Dermis blood vessel endothelial cell (primary cell): ENCODE measurements around the gene BLOC1S1. TPM values are rescaled to one million over a fixed set of nuclear protein-coding genes. Genes with fewer than 3 reads are reported as not detected.
A peak's percentile ranks its signal among the peaks of the same experiment; 100 is the strongest.

ENCODE experiments used
- DNase-seq: peaks from one replicate; pipeline ENCODE4 v3.0.0; 2010
- total RNA-seq: library from RNA; depleted of rRNA; stranded (reverse); fragments of >200 nt; gene quantifications from 2 replicates; pipeline ENCODE4 v1.2.3, GENCODE V29; 2014

BLOC1S1 gene
- total RNA-seq, 1 donor from 2014 or later = 55.8 TPM

DNA sequence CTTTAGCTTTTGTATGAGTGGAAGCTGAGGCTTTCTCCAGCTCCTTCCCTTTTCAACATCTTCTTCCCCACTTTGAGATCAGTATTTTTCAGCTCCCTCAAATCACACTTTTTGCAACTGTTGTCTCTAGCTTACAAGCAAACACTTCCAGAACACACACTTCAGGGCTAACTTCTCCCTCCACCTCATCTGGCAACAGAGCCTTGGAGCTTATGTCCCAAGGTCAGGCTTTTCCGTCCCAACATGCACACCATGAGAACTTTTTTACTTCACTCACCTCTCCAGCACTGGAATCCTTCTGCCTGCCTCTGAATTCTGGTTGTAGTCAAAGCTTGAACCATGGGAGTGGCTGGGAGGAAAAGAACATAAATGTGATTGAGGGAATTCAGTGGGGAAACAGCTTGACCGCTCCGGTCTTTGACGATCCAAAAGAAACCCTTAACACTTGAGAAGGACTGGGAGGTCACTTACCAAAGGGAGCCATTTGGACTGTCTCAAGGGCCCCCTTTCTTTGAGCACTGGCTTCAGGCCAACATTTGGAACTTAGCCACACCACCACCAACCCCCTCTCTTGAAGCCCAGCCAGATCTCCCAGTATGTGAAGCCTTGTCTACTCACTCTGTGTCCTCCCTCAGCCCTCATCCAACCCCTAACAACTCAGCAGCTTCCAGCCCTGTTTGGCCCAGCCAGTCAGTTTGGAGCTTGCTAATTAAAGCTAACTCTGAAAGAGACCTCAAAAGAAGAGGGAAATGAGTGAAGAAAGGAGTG lies 3.9 kb upstream of the BLOC1S1 start:
- DNase-seq = no peak

- no peak for DNase-seq
These were observed 3.0 kb upstream of the BLOC1S1 start for GRCh38 chr12:55712700-55713415.

DNA sequence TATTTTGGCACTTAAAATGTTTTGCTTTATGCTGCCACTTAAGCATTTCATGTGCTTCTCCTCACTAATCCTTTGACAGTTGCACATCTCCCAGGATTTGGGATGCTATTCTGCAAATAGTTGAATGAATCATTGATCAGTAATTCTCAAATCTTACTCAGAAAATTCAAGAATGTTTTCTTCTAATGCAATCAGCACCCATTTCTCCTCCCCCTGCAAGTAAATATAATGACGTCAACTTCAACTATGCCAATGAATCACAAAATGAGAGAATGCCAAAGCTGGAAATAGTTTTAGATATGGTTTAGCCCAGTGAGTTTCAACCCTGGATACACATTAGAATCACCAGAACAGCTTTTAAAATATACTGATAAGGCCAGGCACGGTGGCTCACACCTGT lies 2.1 kb upstream of the BLOC1S1 start:
- DNase-seq = no peak

DNA sequence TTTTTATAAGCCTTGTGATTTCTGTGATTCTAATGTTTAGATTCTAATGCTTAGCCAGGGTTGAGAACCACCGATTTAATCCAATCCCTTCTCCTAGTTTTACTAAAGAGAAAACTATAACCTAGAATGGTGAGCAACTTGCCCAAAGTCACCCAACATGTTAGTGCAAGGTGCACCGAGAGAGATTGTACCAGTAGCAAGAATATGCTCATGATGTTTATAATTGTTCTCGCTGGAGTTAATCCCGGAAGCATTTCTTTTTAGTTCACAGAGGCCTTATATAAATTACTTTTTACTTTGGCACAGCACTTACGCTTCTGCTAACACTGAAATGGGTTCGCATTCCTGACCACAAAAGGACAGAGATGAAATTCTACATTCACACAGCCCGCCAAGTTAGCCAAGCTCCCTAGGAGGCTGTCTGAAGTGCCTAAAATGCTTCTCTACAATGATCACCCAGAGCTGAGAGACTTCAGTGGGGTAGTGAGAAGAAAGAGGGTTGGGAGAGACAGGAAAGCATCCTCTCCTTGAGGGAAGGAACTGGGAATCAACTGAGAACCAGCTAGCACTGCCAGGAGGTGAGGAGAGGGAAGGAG lies 579 bp upstream of the BLOC1S1 start:
- DNase-seq = no peak

DNA sequence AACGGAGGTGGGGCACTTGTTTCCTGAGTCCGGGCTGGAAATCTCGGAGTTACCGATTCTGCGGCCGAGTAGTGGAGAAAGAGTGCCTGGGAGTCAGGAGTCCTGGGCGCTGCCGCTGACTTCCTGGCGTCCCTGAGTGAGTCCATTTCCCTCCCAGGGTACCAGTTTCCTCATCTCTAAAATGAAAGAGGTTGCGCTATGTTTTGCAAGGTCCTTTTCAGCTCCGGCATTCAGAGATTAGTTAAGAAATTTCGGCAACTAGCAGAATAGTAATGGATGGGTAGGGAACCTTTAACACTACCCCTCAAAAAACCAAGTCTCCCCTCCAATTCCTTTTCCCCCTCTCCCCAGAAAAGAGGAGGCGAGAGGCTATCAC lies 724 bp downstream of the BLOC1S1 start:
- no peak for DNase-seq

DNA sequence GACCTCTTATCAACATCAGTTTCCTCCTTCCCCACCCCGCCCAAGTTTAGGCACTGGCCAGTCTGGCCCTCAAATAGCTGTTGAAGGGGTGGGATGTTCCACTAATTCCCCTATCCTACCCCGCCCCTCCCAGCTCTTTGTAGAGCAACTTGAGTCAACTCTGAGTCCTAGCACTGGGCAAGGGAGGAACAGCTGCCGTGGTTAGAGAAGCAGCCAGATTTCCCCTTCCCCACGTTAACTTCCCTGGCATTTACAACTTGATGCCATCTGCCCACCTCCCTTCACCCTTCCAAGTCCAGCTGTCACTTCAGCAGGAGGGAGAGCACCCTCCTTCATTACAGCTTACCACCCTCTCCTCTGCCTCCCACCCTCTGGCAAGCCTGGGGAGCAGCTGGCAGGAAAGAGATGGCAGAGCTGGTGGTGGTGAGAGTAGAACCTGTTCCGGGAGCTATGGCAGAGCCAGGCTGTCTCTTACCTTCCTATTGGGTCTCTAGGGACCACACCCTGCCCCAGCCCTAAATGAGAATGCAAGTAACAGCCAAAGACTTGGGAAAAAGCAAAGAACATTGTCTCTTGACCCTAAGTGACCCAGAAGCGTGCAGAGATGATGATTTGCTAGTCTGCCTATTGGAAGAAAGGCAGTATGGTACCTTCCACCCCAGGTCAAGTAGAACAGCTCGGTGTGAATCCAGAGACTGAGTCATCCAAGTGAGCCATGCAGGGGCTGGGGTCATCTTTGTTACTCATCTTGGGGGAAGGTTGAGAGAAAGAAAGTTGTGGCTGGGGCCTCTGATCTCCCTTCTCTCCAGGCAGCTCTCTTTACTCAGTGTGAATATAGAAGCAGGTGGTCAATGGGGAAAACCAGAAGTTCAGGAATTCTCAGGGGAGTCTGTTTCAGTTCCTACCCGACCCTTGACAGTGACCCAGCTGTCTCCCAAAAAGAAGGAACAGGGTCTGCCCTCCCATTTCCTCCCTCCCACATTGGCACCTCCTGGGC lies 1.5 kb downstream of the BLOC1S1 start:
- DNase-seq = peak; percentile 43

DNA sequence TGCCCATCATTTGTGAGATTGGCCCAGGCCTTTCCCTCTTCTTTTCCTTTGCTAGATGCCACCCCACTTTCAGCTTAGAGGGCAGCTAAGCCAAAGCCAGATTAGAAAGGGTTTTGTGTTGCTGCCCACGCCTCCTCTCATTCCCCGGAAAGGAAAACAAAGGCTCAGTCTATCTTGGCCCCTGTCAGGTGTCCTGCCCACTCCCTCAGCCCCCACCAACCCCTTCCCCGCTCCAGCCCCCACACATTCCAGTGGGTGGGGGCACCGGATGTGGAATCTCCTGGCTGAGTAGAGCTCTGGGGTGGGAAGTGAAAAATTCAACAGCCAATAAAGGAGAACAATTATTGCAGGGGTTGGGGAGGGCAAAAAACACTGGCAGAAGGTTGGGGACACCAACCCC lies 2.2 kb downstream of the BLOC1S1 start:
- DNase-seq = peak; percentile 39

DNA sequence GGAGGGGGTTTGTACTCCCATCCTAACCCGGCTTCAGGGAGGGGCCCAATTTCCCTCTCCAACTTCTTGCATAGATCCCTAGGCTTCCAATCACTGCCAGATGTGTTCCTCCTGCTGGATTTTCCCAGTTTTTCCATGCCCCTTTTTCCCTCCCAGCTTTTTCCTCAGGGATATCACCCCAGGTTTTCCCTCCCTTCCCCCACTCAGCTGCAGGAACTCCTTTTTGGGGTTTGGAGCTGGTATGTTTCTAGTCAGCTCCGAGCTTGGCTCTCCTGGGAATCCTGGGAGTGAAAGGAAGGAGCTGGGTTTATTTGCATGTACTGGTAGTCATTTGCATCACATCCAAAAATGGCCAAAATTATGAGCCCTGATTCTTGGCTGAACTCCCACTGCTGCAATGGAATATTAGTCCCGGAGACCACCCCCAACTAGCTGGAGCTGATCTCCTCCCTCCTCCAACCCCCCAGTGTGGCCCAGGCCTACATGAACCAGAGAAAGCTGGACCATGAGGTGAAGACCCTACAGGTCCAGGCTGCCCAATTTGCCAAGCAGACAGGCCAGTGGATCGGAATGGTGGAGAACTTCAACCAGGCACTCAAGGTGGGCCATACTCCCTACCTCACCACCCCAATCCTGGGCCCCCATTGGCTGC lies 2.9 kb downstream of the BLOC1S1 start:
- DNase-seq = no peak

DNA sequence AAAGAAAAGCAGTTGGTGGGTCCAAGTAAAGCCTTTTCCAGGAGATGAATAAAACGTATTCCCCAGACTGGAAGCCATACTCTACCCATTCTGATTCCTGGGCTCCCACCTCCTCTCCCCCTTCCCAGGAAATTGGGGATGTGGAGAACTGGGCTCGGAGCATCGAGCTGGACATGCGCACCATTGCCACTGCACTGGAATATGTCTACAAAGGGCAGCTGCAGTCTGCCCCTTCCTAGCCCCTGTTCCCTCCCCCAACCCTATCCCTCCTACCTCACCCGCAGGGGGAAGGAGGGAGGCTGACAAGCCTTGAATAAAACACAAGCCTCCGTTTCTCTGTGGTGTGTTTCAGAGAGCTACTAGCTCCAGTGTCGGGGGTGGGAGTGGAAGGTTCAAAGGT lies 3.5 kb downstream of the BLOC1S1 start:
- DNase-seq = no peak

GRCh38 chr12:55720071-55720564 lies 4.3 kb downstream of the BLOC1S1 start, which contains the start of gene RDH5:
TSS of gene RDH5 (plus strand) at chr12:55720393. CDS start at chr12:55721185, 792 bp downstream.
- no peak for DNase-seq

GRCh38 chr12:55720894-55721444 lies 5.1 kb downstream of the BLOC1S1 start:
- peak; percentile 93 for DNase-seq

DNA sequence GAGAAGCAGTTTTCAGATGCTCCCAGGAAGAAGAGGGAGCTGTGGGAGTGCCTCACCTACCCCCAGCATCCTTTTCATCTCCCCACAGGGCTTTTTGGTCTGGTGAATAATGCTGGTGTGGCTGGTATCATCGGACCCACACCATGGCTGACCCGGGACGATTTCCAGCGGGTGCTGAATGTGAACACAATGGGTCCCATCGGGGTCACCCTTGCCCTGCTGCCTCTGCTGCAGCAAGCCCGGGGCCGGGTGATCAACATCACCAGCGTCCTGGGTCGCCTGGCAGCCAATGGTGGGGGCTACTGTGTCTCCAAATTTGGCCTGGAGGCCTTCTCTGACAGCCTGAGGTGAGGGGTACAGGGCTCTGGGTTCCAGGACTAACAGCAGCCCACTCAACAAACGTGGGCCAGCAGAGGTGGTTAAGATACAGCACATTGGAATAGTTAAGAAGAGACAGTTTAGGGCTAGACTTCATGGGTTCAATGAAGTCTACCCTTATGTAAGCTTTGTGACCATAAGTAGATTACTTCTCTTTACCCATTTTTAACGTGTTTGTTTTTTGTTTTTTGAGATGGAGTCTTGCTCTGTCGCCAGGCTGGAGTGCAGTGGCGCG lies 5.9 kb downstream of the BLOC1S1 start:
- no peak for DNase-seq

DNA sequence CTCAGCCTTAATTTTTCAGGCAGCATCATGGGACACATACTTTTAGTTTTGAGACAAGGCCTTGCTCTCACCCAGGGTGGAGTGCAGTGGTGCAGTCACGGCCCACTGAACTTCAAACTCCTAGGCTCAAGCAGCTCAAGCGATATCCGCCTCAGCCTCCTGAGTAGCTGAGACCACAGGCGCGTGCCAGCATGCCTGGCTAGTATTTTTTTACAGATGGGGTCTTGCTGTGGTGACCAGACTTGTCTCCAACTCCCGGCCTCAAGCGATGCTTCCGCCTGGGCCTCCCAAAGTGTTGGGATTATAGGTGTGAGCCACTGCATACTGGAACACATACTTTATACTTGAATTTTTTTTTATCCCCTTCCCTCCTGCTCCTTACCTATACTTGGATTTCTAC lies 7.1 kb downstream of the BLOC1S1 start:
- no peak for DNase-seq

DNA sequence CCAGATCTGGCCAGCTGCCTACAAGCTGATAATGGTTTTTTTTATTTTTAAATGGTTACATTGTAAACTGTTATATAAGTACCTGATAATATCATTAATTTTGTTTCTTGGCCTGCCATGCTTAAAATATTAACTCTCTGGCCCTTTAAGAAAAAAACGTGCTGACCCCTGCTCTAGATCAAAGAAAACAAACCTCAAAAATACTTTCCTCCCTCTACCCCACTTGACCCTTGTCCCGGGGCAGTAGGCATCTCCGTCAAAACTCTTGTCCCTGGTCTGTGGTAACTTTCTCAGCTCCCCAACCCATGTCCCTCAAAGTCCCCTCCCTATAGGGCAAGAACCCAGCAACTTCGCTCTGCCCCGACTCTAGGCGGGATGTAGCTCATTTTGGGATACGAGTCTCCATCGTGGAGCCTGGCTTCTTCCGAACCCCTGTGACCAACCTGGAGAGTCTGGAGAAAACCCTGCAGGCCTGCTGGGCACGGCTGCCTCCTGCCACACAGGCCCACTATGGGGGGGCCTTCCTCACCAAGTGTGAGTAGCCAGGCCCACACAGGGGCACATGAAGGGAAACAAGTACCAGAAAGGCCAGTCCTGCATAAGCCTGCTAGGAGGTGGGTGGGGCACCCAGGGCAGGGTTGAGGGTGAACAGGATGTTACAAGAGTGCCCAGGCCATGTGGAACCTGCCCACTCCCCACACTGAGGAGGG lies 7.8 kb downstream of the BLOC1S1 start:
- no peak for DNase-seq

- peak; percentile 79 for DNase-seq
These were observed 8.5 kb downstream of the BLOC1S1 start for GRCh38 chr12:55724226-55724939.

DNA sequence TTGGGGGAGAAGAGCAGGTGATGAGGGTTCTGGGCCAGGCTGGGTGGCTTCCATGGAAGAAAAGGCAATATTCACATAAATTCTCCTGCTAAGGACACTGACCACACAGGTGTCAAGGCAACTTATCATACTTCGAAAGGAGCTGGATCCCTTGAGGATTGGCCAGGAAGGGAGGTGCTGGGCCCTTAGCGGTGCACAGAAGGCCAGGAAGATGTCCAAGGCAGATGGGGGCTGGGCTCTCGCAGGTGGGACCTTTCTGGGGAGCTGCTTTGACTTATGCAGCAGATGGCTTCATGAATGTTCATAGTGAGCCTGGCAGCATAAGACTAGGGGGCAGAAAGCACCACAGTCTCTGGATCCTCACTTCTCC lies 9.1 kb downstream of the BLOC1S1 start:
- no peak for DNase-seq

- no peak for DNase-seq
These were observed 9.7 kb downstream of the BLOC1S1 start for GRCh38 chr12:55725556-55725955.

- DNase-seq = no peak
These were observed 11.1 kb downstream of the BLOC1S1 start for GRCh38 chr12:55726971-55727370.

DNA sequence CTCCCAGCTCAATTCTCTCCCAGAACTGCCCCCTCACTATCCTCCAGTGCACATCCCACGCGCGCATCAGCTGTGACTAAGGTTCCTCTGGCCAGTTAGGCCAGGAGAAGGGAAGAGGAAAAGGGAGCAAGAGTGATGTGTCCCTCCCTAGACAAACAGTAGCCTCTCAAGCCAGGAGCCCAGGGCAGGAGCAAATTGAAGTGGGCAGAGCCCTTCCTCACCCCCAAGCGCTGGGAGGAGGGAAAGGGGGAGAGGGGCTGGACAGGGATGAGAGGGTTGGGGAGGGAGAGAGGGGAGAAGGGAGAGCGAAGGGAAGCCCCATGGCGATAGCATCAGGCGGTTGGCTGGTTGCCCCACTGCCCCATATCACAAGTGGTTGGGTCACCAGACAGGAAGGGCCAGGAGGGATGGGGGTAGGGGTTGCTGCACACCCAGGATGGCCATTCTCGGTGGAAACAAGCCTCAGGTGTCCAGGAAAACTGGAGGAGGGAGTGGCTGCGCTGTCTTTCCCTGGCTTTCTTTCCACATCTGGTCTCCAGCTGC lies 11.9 kb downstream of the BLOC1S1 start:
- peak; percentile 47 for DNase-seq
